Keratinocyte (primary cell): Measurements from ENCODE around the gene CCR6. TPM values are rescaled to one million over a fixed set of nuclear protein-coding genes. Genes with fewer than 3 reads are reported as not detected.

Source experiments
- DNase-seq: peaks from one replicate; pipeline ENCODE4 v3.0.0-alpha.2; 2011; ENCODE audit warnings: low read depth, missing footprints, low spot score
- FAIRE-seq: peaks from 2 replicates; lab custom pipeline; 2011; peaks lifted over from hg19 to GRCh38; lab: Jason Lieb, UNC
- H2AFZ ChIP-seq: 2 replicates; pipeline ENCODE4 v1.6.0; 2012; ENCODE audit warnings: low read length, control low read depth, inconsistent platforms; ENCODE audit not compliant: control insufficient read depth
- H3K27ac ChIP-seq: 2 replicates; pipeline ENCODE4 v1.5.1; 2011; ENCODE audit warnings: low read length; ENCODE audit not compliant: control insufficient read depth, insufficient read depth
- H3K27me3 ChIP-seq: 3 replicates; pipeline ENCODE4 v1.6.0; 2011; ENCODE audit warnings: low read length; ENCODE audit not compliant: control insufficient read depth, insufficient read depth; ENCODE audit errors: extremely low read depth
- H3K36me3 ChIP-seq, 2 experiments: 2 replicates in 1 of 2; 3 replicates in 1 of 2; pipeline ENCODE4 v1.5.1; 2011; ENCODE audit warnings: low read length in 2 of 2, mild to moderate bottlenecking in 1 of 2; ENCODE audit not compliant: control insufficient read depth in 2 of 2, insufficient read depth in 2 of 2; ENCODE audit errors: extremely low read depth in 1 of 2
- H3K4me1 ChIP-seq: 3 replicates; pipeline ENCODE4 v1.5.1; 2011; ENCODE audit warnings: low read length; ENCODE audit not compliant: control insufficient read depth, insufficient read depth; ENCODE audit errors: extremely low read depth
- H3K4me2 ChIP-seq: 3 replicates; pipeline ENCODE4 v1.6.0; 2011; ENCODE audit warnings: low read depth, low read length; ENCODE audit not compliant: control insufficient read depth, insufficient read depth; ENCODE audit errors: extremely low read depth
- H3K4me3 ChIP-seq, 3 experiments: fragments of 200-600 bp in 1 of 3; sonication (generic) in 1 of 3; 2 replicates in 2 of 3; 3 replicates in 1 of 3; pipeline ENCODE4 v1.5.1; 2011 to 2016; ENCODE audit warnings: low read length in 3 of 3, mild to moderate bottlenecking in 3 of 3, control low read depth in 2 of 3, inconsistent platforms in 1 of 3, low read depth in 1 of 3, mixed read lengths in 1 of 3, mixed run types in 1 of 3, moderate library complexity in 1 of 3; ENCODE audit not compliant: control insufficient read depth in 2 of 3, insufficient read depth in 2 of 3; ENCODE audit errors: extremely low read depth in 1 of 3
- H3K79me2 ChIP-seq: 2 replicates; pipeline ENCODE4 v1.6.0; 2012; ENCODE audit warnings: low read length; ENCODE audit not compliant: control insufficient read depth, insufficient read depth
- H3K9ac ChIP-seq: 3 replicates; pipeline ENCODE4 v1.6.0; 2011; ENCODE audit warnings: low read length; ENCODE audit not compliant: control insufficient read depth, insufficient read depth; ENCODE audit errors: extremely low read depth
- H3K9me1 ChIP-seq: 3 replicates; pipeline ENCODE4 v1.6.0; 2011; ENCODE audit warnings: low read length; ENCODE audit not compliant: control insufficient read depth, insufficient read depth; ENCODE audit errors: extremely low read depth
- H3K9me3 ChIP-seq: 2 replicates; pipeline ENCODE4 v1.5.1; 2012; ENCODE audit warnings: low read depth, low read length; ENCODE audit not compliant: control insufficient read depth
- H4K20me1 ChIP-seq: 3 replicates; pipeline ENCODE4 v1.6.0; 2011; ENCODE audit warnings: low read length; ENCODE audit not compliant: control insufficient read depth, insufficient read depth; ENCODE audit errors: extremely low read depth
- EZH2 ChIP-seq: IDR thresholded peaks from one replicate; pipeline ENCODE4 v1.6.1; 2012; ENCODE audit warnings: inconsistent platforms, mild to moderate bottlenecking, low read length, moderate library complexity
- dilution Hi-C: fragments of 300-500 bp; cut with MboI; formaldehyde crosslinking; loops from one replicate; pipeline ENCODE4 v1.7.0; 2020; ENCODE audit warnings: low sequenced_read_pairs; ENCODE audit not compliant: extremely low pct_ligation_motif_present
- polyA plus RNA-seq, 5 experiments: library from polyadenylated mRNA; depleted of rRNA in 3 of 5; stranded (reverse) in 3 of 5; stranded (forward) in 1 of 5; unstranded in 1 of 5; fragments of >200 nt; gene quantifications; 1 replicate in 1 of 5; 2 replicates in 3 of 5; 3 replicates in 1 of 5; pipeline versions ENCODE4 v1.2.1 to v1.2.3, GENCODE V29; 2011 to 2012; ENCODE audit warnings: missing spikeins in 2 of 5, low read depth in 1 of 5, low replicate concordance in 1 of 5
- TF ChIP-seq, protein P1 (sequence below), 3 experiments: IDR thresholded peaks in 1 of 3; conservative IDR thresholded peaks in 1 of 3; optimal IDR thresholded peaks in 1 of 3; 2 replicates in 2 of 3; 3 replicates in 1 of 3; pipeline versions ENCODE3 to v1.5.1; 2011; ENCODE audit warnings: low read length in 3 of 3, mild to moderate bottlenecking in 3 of 3, moderate library complexity in 2 of 3, control low read depth in 1 of 3, inconsistent platforms in 1 of 3; ENCODE audit not compliant: insufficient read depth in 2 of 3; ENCODE audit errors: extremely low read depth in 1 of 3

Gene CCR6
- polyA plus RNA-seq, 1 donor (not counting 4 experiments of a cell fraction or from before 2014, with no cell fraction given): not detected

DNA sequence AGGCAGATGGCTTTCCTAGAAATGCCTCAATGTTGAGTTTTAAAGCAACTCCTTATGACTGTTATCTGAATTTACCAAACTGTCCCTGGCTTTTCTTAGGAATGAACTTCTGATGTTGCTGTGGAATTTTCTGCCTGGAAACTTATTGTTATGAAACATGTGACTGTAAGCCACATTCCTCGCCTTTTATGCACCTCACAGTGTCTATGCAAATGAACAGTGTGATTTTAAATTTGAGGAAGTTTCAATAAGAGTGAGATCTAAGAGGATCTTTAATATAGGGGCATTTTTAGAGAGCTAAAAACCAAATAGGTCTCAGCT is 2.4 kb upstream of the CCR6 start:
- no peak for FAIRE-seq

DNA sequence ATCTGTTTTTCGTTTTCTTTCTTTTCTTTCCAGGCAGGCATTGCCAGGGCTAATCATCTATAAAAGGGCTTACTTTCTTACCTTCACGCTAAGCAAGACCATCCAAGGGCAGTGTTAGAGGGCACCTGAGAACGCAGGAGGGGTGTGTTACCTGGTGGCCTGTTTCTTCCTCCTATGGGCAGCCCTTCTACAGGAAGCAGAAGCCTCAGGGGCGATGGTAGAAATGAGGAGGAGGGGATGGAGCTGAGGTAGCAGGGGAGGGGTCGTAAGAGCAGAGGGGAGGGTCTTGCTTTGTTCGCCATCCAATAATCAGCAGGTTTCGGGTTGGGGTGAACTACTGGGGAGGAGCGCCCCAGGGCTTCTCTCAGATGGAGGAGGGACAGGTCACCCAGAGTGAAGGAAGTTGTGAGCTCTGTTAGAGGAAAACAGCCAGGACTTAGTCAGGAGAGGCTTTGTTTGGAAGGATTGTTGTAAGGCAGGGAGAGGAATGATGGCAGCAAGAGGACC is 1.5 kb upstream of the CCR6 start:
- Histone ChIP-seq H3K4me3 (no peak overlapping the region), H4K20me1 (no peaks in the 10 kb centered on the region)
- dilution Hi-C loops: no loop called here

More for the DNA sequence above, 2.4 kb upstream of the CCR6 start:
- H3K79me2 ChIP-seq: no peaks in the 10 kb centered on the region
- H3K4me1 ChIP-seq: no peaks in the 10 kb centered on the region
- H3K27ac ChIP-seq: no peak overlapping the region
- no peak overlapping the region for H3K4me3 ChIP-seq
- H3K4me2 ChIP-seq: no peak overlapping the region
- H4K20me1 ChIP-seq: no peaks in the 10 kb centered on the region
- H3K9ac ChIP-seq: no peak overlapping the region
- peaks cover 13% of the 10 kb centered on the region for H3K27me3 ChIP-seq
- TF ChIP-seq EZH2: no peak
- TF ChIP-seq, protein P1, sequence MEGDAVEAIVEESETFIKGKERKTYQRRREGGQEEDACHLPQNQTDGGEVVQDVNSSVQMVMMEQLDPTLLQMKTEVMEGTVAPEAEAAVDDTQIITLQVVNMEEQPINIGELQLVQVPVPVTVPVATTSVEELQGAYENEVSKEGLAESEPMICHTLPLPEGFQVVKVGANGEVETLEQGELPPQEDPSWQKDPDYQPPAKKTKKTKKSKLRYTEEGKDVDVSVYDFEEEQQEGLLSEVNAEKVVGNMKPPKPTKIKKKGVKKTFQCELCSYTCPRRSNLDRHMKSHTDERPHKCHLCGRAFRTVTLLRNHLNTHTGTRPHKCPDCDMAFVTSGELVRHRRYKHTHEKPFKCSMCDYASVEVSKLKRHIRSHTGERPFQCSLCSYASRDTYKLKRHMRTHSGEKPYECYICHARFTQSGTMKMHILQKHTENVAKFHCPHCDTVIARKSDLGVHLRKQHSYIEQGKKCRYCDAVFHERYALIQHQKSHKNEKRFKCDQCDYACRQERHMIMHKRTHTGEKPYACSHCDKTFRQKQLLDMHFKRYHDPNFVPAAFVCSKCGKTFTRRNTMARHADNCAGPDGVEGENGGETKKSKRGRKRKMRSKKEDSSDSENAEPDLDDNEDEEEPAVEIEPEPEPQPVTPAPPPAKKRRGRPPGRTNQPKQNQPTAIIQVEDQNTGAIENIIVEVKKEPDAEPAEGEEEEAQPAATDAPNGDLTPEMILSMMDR (optimal IDR thresholded peaks at IDR 0.05 in 1 of 3, IDR thresholded peaks at IDR 0.05 in 1 of 3, conservative IDR thresholded peaks at IDR 0.05 in 1 of 3; ENCODE audit: extremely low read depth in 1 of 3, insufficient read depth in 2 of 3, low read length in 3 of 3): no peak
- no peak overlapping the region for H2AFZ ChIP-seq
- no peaks in the 10 kb centered on the region for H3K9me3 ChIP-seq
- DNase-seq: no peak
- no peaks in the 10 kb centered on the region for H3K36me3 ChIP-seq
- dilution Hi-C loops: no loop called here
- H3K9me1 ChIP-seq: no peaks in the 10 kb centered on the region

More for the DNA sequence above, 1.5 kb upstream of the CCR6 start:
- Histone ChIP-seq H3K4me1 (no peaks in the 10 kb centered on the region), H3K9me3 (no peaks in the 10 kb centered on the region), H3K36me3 (no peaks in the 10 kb centered on the region), H3K27me3 (peaks cover 7% of the 10 kb centered on the region), H3K9ac (no peak overlapping the region), H3K4me2 (no peak overlapping the region), H3K79me2 (no peaks in the 10 kb centered on the region), H3K9me1 (no peaks in the 10 kb centered on the region), H3K27ac (no peak overlapping the region), H2AFZ (no peak overlapping the region)
- FAIRE-seq (no peak), DNase-seq (no peak)
- TF ChIP-seq EZH2: no peak
- TF ChIP-seq, protein P1 (optimal IDR thresholded peaks at IDR 0.05 in 1 of 3, IDR thresholded peaks at IDR 0.05 in 1 of 3, conservative IDR thresholded peaks at IDR 0.05 in 1 of 3; ENCODE audit: extremely low read depth in 1 of 3, insufficient read depth in 2 of 3, low read length in 3 of 3): no peak
